Measurements from ENCODE around the gene NKAIN2.

GRCh38 chr6:124522335-124522734 is 718.7 kb downstream of the NKAIN2 start:
- TF ChIP-seq FOXM1 (IDR thresholded peaks at IDR 0.05; ENCODE audit: low read depth) (no peak), SMC3 (IDR thresholded peaks at IDR 0.05; ENCODE audit: low read depth, low read length) (no peak), CTCF (IDR thresholded peaks at IDR 0.05) (no peak)

All from SK-N-SH (cell line).